K562 (cell line): ENCODE results near the gene ZNF438. TPM values are rescaled to one million over a fixed set of nuclear protein-coding genes. Genes with fewer than 3 reads are reported as not detected.

ENCODE experiments used
- CHD1 ChIP-seq: fragments of 200-600 bp; sonication (generic); IDR thresholded peaks from one replicate; pipeline ENCODE4 v1.6.1; 2012; ENCODE audit warnings: mild to moderate bottlenecking, moderate library complexity, low read length, inconsistent platforms
- FOS ChIP-seq: IDR thresholded peaks from 3 replicates; pipeline ENCODE4 v1.6.1; 2011; ENCODE audit not compliant: insufficient read length; ENCODE audit errors: extremely low read depth
- ILK ChIP-seq: fragments of 450-650 bp; IDR thresholded peaks from 2 replicates; pipeline ENCODE4 v1.6.1; 2016; ENCODE audit warnings: missing genetic modification characterization, low read depth, mild to moderate bottlenecking, missing compliant biosample characterization, moderate library complexity, borderline replicate concordance
- KLF10 ChIP-seq: fragments of 250-450 bp; sonication (Bioruptor Pico); IDR thresholded peaks from 2 replicates; pipeline ENCODE4 v1.6.1; 2021; ENCODE audit warnings: matching md5 sums
- MEIS2 ChIP-seq: fragments of 450-650 bp; IDR thresholded peaks from 2 replicates; pipeline ENCODE4 v1.6.1; 2014; ENCODE audit warnings: mild to moderate bottlenecking; ENCODE audit not compliant: partially characterized antibody
- RBBP5 ChIP-seq: fragments of 200-600 bp; sonication (generic); IDR thresholded peaks from 2 replicates; pipeline ENCODE4 v1.6.1; 2012; ENCODE audit warnings: borderline replicate concordance, mild to moderate bottlenecking, low read length, control low read depth, inconsistent platforms; ENCODE audit not compliant: insufficient read depth, poor library complexity, severe bottlenecking
- RCOR1 ChIP-seq, 2 experiments: IDR thresholded peaks; 2 replicates each; pipeline ENCODE4 v1.6.1; 2012; ENCODE audit warnings: low read depth in 2 of 2, low read length in 2 of 2, borderline replicate concordance in 1 of 2, improper control_type of control experiment in 1 of 2
- SMAD2 ChIP-seq: fragments of 150-350 bp; IDR thresholded peaks from 2 replicates; pipeline ENCODE4 v1.6.1; 2014; ENCODE audit warnings: low read depth, mild to moderate bottlenecking, low read length
- SMARCE1 ChIP-seq: fragments of 450-650 bp; IDR thresholded peaks from 2 replicates; pipeline ENCODE4 v1.7.1; 2016; ENCODE audit warnings: mild to moderate bottlenecking
- STAT5B ChIP-seq: fragments of 250-450 bp; sonication (Bioruptor Pico); IDR thresholded peaks from 2 replicates; pipeline ENCODE4 v1.8.0; 2021; ENCODE audit warnings: mild to moderate bottlenecking, inconsistent platforms
- ZFP36 ChIP-seq: fragments of 150-350 bp; IDR thresholded peaks from 2 replicates; pipeline ENCODE4 v1.6.1; 2018; ENCODE audit warnings: low read length, low read depth; ENCODE audit not compliant: partially characterized antibody
- ZFPM2 ChIP-seq: fragments of 250-450 bp; sonication (Bioruptor Pico); IDR thresholded peaks from 2 replicates; pipeline ENCODE4 v1.5.1; 2022; ENCODE audit warnings: mild to moderate bottlenecking
- polyA plus RNA-seq, 8 experiments: library from polyadenylated mRNA; depleted of rRNA in 4 of 8; stranded (reverse) in 5 of 8; unstranded in 3 of 8; fragments of >200 nt; fragmentation: Nextera tagmentation in 2 of 8; fragmentation: Illumina TruSeq in 1 of 8; extraction: Ambion mirVana in 2 of 8; extraction: Trizol in 1 of 8; gene quantifications; 2 replicates each; pipeline versions ENCODE4 v1.2.1 to v1.2.3, GENCODE V29; 2011 to 2014; ENCODE audit warnings: inconsistent platforms in 1 of 8, missing spikeins in 1 of 8
- total RNA-seq, 7 experiments: library from RNA; depleted of rRNA in 6 of 7; stranded (reverse); fragments of >200 nt in 6 of 7; fragmentation: Illumina TruSeq in 2 of 7; extraction: Trizol in 2 of 7; gene quantifications; 2 replicates each; pipeline versions ENCODE4 v1.2.1 to v1.2.3, GENCODE V29; 2011 to 2021; ENCODE audit warnings: low replicate concordance in 1 of 7
- TF ChIP-seq, protein P1 (sequence below): fragments of 200-800 bp; sonication (Bioruptor generic); IDR thresholded peaks from 2 replicates; pipeline ENCODE4 v1.6.1; 2016; ENCODE audit warnings: missing genetic modification characterization, missing compliant biosample characterization
- TF ChIP-seq, protein P2 (sequence below): fragments of 450-650 bp; formaldehyde crosslinking; conservative IDR thresholded peaks from 2 replicates; pipeline ENCODE4 v1.4.0; 2022; ENCODE audit warnings: mild to moderate bottlenecking, missing genetic modification characterization
- TF ChIP-seq, protein P3 (sequence below), 2 experiments: IDR thresholded peaks in 1 of 2; conservative IDR thresholded peaks in 1 of 2; 2 replicates each; pipeline ENCODE4 v1.6.1; 2016; ENCODE audit warnings: low read depth in 2 of 2, mild to moderate bottlenecking in 1 of 2, missing compliant biosample characterization in 1 of 2, missing genetic modification characterization in 1 of 2, moderate library complexity in 1 of 2

ZNF438 gene
- total and polyA plus RNA-seq, 9 of the 15 experiments (the other 6 are each of a cell fraction or from before 2014, with no cell fraction given): 0.45 to 1.5 (median 0.91) TPM

DNA sequence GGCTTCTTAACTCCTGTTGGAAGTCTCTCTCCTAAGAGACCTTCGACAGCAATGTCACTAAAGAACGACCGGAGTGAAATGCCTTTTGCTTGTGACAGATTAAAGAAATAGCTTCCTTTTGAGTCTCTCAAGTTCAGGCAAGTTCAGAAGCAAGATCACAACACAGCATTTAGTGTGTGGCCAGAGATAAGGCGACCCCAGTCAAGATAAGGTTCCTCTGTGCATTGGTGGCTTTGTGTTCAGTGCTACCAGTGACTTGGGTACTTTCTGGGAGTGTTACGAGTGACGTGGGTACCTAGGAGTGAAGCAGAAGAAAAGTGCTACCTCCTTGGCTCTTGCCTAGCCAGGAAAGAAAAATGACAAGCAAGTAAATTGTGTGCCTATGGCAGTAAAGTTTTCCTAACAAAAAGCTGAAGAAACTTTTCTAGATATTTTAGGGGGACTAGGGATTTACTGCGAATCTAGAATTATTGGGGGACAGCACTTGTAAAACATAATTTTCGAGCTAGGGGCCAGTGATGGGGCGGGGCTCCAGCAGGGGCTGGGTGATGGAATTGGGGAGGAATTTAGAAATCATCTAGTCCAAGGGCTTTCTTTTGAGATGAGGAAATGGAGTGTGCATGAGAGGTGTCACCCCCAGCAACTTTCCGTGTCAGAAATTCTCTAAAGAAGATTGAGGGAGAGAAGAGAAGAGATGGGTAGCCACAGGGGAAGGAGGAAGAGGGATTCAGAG is 210.2 kb downstream of the ZNF438 start (continued):
- TF ChIP-seq, protein P1, sequence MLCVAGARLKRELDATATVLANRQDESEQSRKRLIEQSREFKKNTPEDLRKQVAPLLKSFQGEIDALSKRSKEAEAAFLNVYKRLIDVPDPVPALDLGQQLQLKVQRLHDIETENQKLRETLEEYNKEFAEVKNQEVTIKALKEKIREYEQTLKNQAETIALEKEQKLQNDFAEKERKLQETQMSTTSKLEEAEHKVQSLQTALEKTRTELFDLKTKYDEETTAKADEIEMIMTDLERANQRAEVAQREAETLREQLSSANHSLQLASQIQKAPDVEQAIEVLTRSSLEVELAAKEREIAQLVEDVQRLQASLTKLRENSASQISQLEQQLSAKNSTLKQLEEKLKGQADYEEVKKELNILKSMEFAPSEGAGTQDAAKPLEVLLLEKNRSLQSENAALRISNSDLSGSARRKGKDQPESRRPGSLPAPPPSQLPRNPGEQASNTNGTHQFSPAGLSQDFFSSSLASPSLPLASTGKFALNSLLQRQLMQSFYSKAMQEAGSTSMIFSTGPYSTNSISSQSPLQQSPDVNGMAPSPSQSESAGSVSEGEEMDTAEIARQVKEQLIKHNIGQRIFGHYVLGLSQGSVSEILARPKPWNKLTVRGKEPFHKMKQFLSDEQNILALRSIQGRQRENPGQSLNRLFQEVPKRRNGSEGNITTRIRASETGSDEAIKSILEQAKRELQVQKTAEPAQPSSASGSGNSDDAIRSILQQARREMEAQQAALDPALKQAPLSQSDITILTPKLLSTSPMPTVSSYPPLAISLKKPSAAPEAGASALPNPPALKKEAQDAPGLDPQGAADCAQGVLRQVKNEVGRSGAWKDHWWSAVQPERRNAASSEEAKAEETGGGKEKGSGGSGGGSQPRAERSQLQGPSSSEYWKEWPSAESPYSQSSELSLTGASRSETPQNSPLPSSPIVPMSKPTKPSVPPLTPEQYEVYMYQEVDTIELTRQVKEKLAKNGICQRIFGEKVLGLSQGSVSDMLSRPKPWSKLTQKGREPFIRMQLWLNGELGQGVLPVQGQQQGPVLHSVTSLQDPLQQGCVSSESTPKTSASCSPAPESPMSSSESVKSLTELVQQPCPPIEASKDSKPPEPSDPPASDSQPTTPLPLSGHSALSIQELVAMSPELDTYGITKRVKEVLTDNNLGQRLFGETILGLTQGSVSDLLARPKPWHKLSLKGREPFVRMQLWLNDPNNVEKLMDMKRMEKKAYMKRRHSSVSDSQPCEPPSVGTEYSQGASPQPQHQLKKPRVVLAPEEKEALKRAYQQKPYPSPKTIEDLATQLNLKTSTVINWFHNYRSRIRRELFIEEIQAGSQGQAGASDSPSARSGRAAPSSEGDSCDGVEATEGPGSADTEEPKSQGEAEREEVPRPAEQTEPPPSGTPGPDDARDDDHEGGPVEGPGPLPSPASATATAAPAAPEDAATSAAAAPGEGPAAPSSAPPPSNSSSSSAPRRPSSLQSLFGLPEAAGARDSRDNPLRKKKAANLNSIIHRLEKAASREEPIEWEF (CRISPR knock-in tag): no peak
- TF ChIP-seq RBBP5: no peak
- peak in 1 of 2 experiments; percentile 92; a peak in 2 of 4 replicates for TF ChIP-seq RCOR1 (IDR thresholded peaks at IDR 0.05; ENCODE audit: borderline replicate concordance in 1 of 2, low read depth in 2 of 2, low read length in 2 of 2)
- TF ChIP-seq ZFPM2: no peak
- TF ChIP-seq SMARCE1: peak; percentile 65; the same call in 1 of the 2 replicates
- TF ChIP-seq, protein P2, sequence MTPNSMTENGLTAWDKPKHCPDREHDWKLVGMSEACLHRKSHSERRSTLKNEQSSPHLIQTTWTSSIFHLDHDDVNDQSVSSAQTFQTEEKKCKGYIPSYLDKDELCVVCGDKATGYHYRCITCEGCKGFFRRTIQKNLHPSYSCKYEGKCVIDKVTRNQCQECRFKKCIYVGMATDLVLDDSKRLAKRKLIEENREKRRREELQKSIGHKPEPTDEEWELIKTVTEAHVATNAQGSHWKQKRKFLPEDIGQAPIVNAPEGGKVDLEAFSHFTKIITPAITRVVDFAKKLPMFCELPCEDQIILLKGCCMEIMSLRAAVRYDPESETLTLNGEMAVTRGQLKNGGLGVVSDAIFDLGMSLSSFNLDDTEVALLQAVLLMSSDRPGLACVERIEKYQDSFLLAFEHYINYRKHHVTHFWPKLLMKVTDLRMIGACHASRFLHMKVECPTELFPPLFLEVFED (CRISPR knock-in tag): no peak
- TF ChIP-seq, protein P3, sequence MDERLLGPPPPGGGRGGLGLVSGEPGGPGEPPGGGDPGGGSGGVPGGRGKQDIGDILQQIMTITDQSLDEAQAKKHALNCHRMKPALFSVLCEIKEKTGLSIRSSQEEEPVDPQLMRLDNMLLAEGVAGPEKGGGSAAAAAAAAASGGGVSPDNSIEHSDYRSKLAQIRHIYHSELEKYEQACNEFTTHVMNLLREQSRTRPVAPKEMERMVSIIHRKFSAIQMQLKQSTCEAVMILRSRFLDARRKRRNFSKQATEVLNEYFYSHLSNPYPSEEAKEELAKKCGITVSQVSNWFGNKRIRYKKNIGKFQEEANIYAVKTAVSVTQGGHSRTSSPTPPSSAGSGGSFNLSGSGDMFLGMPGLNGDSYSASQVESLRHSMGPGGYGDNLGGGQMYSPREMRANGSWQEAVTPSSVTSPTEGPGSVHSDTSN (CRISPR knock-in tag; IDR thresholded peaks at IDR 0.05; ENCODE audit: low read depth): no peak
- TF ChIP-seq, protein P3 (tag; conservative IDR thresholded peaks at IDR 0.05; ENCODE audit: low read depth): peak; percentile 42; the same call in 1 of the 2 replicates
- TF ChIP-seq KLF10 (CRISPR knock-in tag): no peak
- peak; percentile 24 for TF ChIP-seq ZFP36
- no peak for TF ChIP-seq CHD1
- TF ChIP-seq SMAD2: no peak
- peak; percentile 24 for TF ChIP-seq MEIS2
- TF ChIP-seq ILK (tag): no peak
- no peak for TF ChIP-seq FOS
- no peak for TF ChIP-seq STAT5B
